ENCODE results near the gene SMOC2. TPM values are rescaled to one million over a fixed set of nuclear protein-coding genes. Genes with fewer than 3 reads are reported as not detected.

Gene SMOC2
- total and polyA plus RNA-seq, 2 of the 4 experiments (the other 2 are of a cell fraction): not detected

GRCh38 chr6:168506460-168506859, 65.5 kb downstream of the SMOC2 start:
- BruUV-seq (replicated peaks): no TSS peak
- Histone ChIP-seq H3K4me2 (ENCODE audit: low read depth, low read length) (no peak overlapping the region), H2BK20ac (ENCODE audit: low read depth, low read length) (no peak overlapping the region), H3K4me3 (ENCODE audit: insufficient read depth, low read depth, low read length) (no peak overlapping the region), H3K18ac (ENCODE audit: low read depth, low read length) (no peak overlapping the region), H2AK9ac (replicated peaks; ENCODE audit: low read depth, low read length, poor library complexity) (no peak overlapping the region), H3K36me3 (ENCODE audit: control insufficient read depth, insufficient read depth, low read length) (no peaks in the 10 kb centered on the region), H3K27me3 (ENCODE audit: control insufficient read depth, insufficient read depth, low read length) (no peaks in the 10 kb centered on the region), H3K4me1 (ENCODE audit: control insufficient read depth, insufficient read depth, low read length) (no peaks in the 10 kb centered on the region), H2BK15ac (ENCODE audit: low read depth, low read length) (no peak overlapping the region), H3K9me1 (ENCODE audit: insufficient read depth, low read length) (no peaks in the 10 kb centered on the region), H2BK5ac (ENCODE audit: low read depth, low read length, poor library complexity, severe bottlenecking) (no peak overlapping the region), H3K79me1 (ENCODE audit: low read depth in 1 of 2, low read length in 2 of 2) (no peaks in the 10 kb centered on the region), H4K5ac (ENCODE audit: low read depth, low read length) (no peak overlapping the region), H3K9me3 (ENCODE audit: control insufficient read depth, insufficient read depth, low read length) (peaks cover 38% of the 10 kb centered on the region), H2BK120ac (ENCODE audit: low read depth, low read length) (no peak overlapping the region), H3K56ac (ENCODE audit: extremely low read depth, insufficient read depth, low read length) (no peak overlapping the region), H3K23ac (ENCODE audit: low read depth, low read length) (no peak overlapping the region), H2AK5ac (ENCODE audit: low read depth, low read length) (no peak overlapping the region), H2AFZ (replicated peaks; ENCODE audit: low read length, poor library complexity) (no peak overlapping the region), H3K14ac (replicated peaks; ENCODE audit: low read depth, low read length) (no peak overlapping the region), H4K20me1 (ENCODE audit: insufficient read depth, low read length) (no peaks in the 10 kb centered on the region), H3K4ac (ENCODE audit: low read depth, low read length) (no peak overlapping the region), H4K91ac (ENCODE audit: insufficient read depth, low read depth, low read length) (no peak overlapping the region), H3K27ac (ENCODE audit: insufficient read depth, low read length) (no peak overlapping the region), H3K9ac (ENCODE audit: low read depth, low read length) (no peak overlapping the region), H4K8ac (ENCODE audit: low read depth in 2 of 2, low read length in 2 of 2) (no peak overlapping the region)
- no peak for DNase-seq
- no peak for TF ChIP-seq RAD21 (IDR thresholded peaks at IDR 0.05; ENCODE audit: low read length)
- TF ChIP-seq MAZ (IDR thresholded peaks at IDR 0.05; ENCODE audit: borderline replicate concordance, low read depth, low read length): no peak
- no peak for TF ChIP-seq CTCF (conservative IDR thresholded peaks at IDR 0.05; ENCODE audit: low read depth, low read length)
- no peak for TF ChIP-seq ELK1 (IDR thresholded peaks at IDR 0.05; ENCODE audit: borderline replicate concordance, low read depth, low read length)
- TF ChIP-seq RFX5 (IDR thresholded peaks at IDR 0.05; ENCODE audit: low read depth, low read length): no peak
- no peak for TF ChIP-seq MAFK (IDR thresholded peaks at IDR 0.05; ENCODE audit: low read depth, low read length)
- no peak for TF ChIP-seq USF2 (IDR thresholded peaks at IDR 0.05; ENCODE audit: low read depth, low read length)
- no peak for TF ChIP-seq NFE2L2 (IDR thresholded peaks at IDR 0.05; ENCODE audit: low read depth, low read length)
- no peak for TF ChIP-seq MXI1 (IDR thresholded peaks at IDR 0.05; ENCODE audit: borderline replicate concordance, low read depth, low read length)
- no peak for TF ChIP-seq BHLHE40 (IDR thresholded peaks at IDR 0.05; ENCODE audit: low read depth, low read length)
- no peak for TF ChIP-seq CEBPB (IDR thresholded peaks at IDR 0.05; ENCODE audit: low read depth, low read length)
- no peak for TF ChIP-seq POLR2A (IDR thresholded peaks at IDR 0.05; ENCODE audit: low read depth, low read length)
- no peak for TF ChIP-seq RCOR1 (IDR thresholded peaks at IDR 0.05; ENCODE audit: insufficient replicate concordance, low read length)
- TF ChIP-seq FOS (IDR thresholded peaks at IDR 0.05; ENCODE audit: low read depth, low read length): no peak
- TF ChIP-seq SMC3 (IDR thresholded peaks at IDR 0.05; ENCODE audit: low read depth, low read length): no peak
- no peak for TF ChIP-seq CHD1 (IDR thresholded peaks at IDR 0.05; ENCODE audit: low read depth, low read length)
- POLR2A ChIA-PET (ENCODE audit: unreplicated experiment): no interaction called here
- intact Hi-C loops (cut with micrococcal nuclease): no loop called here
- in situ Hi-C loops (cut with MboI; ENCODE audit: low sequenced_read_pairs): no loop called here
- dilution Hi-C loops (cut with HindIII; ENCODE audit: low sequenced_read_pairs, unreplicated experiment): no loop called here
- ATAC-seq (ENCODE audit: low read depth): no peak
- CTCF ChIA-PET: no interaction called here
- WGBS, 2 experiments (ENCODE audit: extremely low coverage in 2 of 2, insufficient read length in 1 of 2): no CpG with 5 or more reads among the region's 5 CpGs

Measured in IMR-90 (cell line).